GM23248 (cell line): Measurements from ENCODE around the gene ENPEP. TPM values are rescaled to one million over a fixed set of nuclear protein-coding genes. Genes with fewer than 3 reads are reported as not detected.

Source experiments
- DNase-seq: peaks from one replicate; pipeline ENCODE4 v3.0.0-alpha.2; 2015
- H2AFZ ChIP-seq: fragments of 200-600 bp; sonication (generic); 2 replicates; pipeline ENCODE4 v1.6.1; 2016; ENCODE audit warnings: antibody characterized with exemption
- H3F3A ChIP-seq: fragments of 200-600 bp; sonication (generic); 2 replicates; pipeline ENCODE4 v1.6.1; 2016; ENCODE audit warnings: mild to moderate bottlenecking, antibody characterized with exemption, mixed run types; ENCODE audit not compliant: insufficient read depth
- H3K27ac ChIP-seq: fragments of 200-600 bp; sonication (generic); 2 replicates; pipeline ENCODE4 v1.5.1; 2016; ENCODE audit warnings: mild to moderate bottlenecking
- H3K27me3 ChIP-seq: fragments of 200-600 bp; sonication (generic); replicated peaks from 2 replicates; pipeline ENCODE4 v1.6.1; 2016; ENCODE audit warnings: mild to moderate bottlenecking; ENCODE audit not compliant: insufficient read depth
- H3K36me3 ChIP-seq: fragments of 200-600 bp; sonication (generic); 2 replicates; pipeline ENCODE4 v1.6.1; 2016; ENCODE audit warnings: low read depth, mild to moderate bottlenecking
- H3K4me1 ChIP-seq: fragments of 200-600 bp; sonication (generic); 2 replicates; pipeline ENCODE4 v1.6.1; 2016; ENCODE audit warnings: mild to moderate bottlenecking; ENCODE audit not compliant: insufficient read depth
- H3K4me2 ChIP-seq: fragments of 200-600 bp; sonication (generic); one replicate; pipeline ENCODE4 v1.6.1; 2016; ENCODE audit warnings: mild to moderate bottlenecking; ENCODE audit not compliant: unreplicated experiment
- H3K4me3 ChIP-seq: fragments of 200-600 bp; sonication (generic); 2 replicates; pipeline ENCODE4 v1.5.1; 2016; ENCODE audit warnings: mild to moderate bottlenecking
- H3K79me2 ChIP-seq: fragments of 200-600 bp; sonication (generic); 2 replicates; pipeline ENCODE4 v1.6.1; 2016; ENCODE audit warnings: mild to moderate bottlenecking; ENCODE audit not compliant: insufficient read depth
- H3K9ac ChIP-seq: fragments of 200-600 bp; sonication (generic); 2 replicates; pipeline ENCODE4 v1.6.1; 2016; ENCODE audit warnings: mild to moderate bottlenecking
- H3K9me2 ChIP-seq: fragments of 200-600 bp; sonication (generic); 2 replicates; pipeline ENCODE4 v1.6.1; 2016; ENCODE audit warnings: mixed run types, mild to moderate bottlenecking, moderate library complexity; ENCODE audit not compliant: insufficient read depth
- H3K9me3 ChIP-seq: fragments of 200-600 bp; sonication (generic); one replicate; pipeline ENCODE4 v1.6.1; 2017; ENCODE audit warnings: low read depth
- H4K20me1 ChIP-seq: fragments of 200-600 bp; sonication (generic); 2 replicates; pipeline ENCODE4 v1.6.0; 2016; ENCODE audit not compliant: insufficient read depth
- EZH2 ChIP-seq: fragments of 200-600 bp; sonication (generic); IDR thresholded peaks from 2 replicates; pipeline ENCODE4 v1.6.1; 2018; ENCODE audit warnings: antibody characterized with exemption, mild to moderate bottlenecking; ENCODE audit not compliant: insufficient read depth, poor library complexity, severe bottlenecking
- EZH2phosphoT487 ChIP-seq: fragments of 200-600 bp; sonication (generic); IDR thresholded peaks from 2 replicates; pipeline ENCODE4 v1.6.1; 2018; ENCODE audit warnings: antibody characterized with exemption, moderate library complexity, mild to moderate bottlenecking, low read depth; ENCODE audit not compliant: insufficient read depth
- WGBS, 2 experiments: methylation state at CpG; one replicate each; pipeline ENCODE4 v1.1.6; 2015 to 2017; ENCODE audit warnings: low lambda C conversion rate in 2 of 2, low coverage in 1 of 2; ENCODE audit errors: missing lambda C conversion rate in 2 of 2; 5-methylcytosine and 5-hydroxymethylcytosine counted together
- in situ Hi-C: fragments of 300-500 bp; cut with MboI; formaldehyde crosslinking; loops from 2 replicates; pipeline ENCODE4 v1.15.0; 2020
- polyA plus RNA-seq: library from polyadenylated mRNA; unstranded; fragments of >200 nt; fragmentation: Nextera tagmentation; extraction: Ambion mirVana; gene quantifications from 2 replicates; pipeline ENCODE4 v1.2.1, GENCODE V29; 2016
- total RNA-seq: library from RNA; depleted of rRNA; stranded (reverse); fragments of >200 nt; shearing (Covaris generic); gene quantifications from 2 replicates; pipeline ENCODE4 v1.2.3, GENCODE V29; 2014

Gene ENPEP
- total and polyA plus RNA-seq, 2 experiments from 2014 or later, result 0.11 TPM

- no peaks in the 10 kb centered on the region for H3K9me2 ChIP-seq
- no peaks in the 10 kb centered on the region for H4K20me1 ChIP-seq
- no peaks in the 10 kb centered on the region for H3K36me3 ChIP-seq
- no peak overlapping the region for H3K4me3 ChIP-seq
- 0 out of 2 replicates have a peak overlapping the region, but pooled peaks have one; percentile 12 for H3K27ac ChIP-seq
- no peaks in the 10 kb centered on the region for H3K79me2 ChIP-seq
- in situ Hi-C loops, result no loop called here
- no peak overlapping the region for H3K9ac ChIP-seq
- no peak for DNase-seq
- TF ChIP-seq EZH2 (no peak), EZH2phosphoT487 (no peak)
- 52 to 57% methylated on average over 6 of the region's 6 CpGs for WGBS, 2 experiments
- H3K9me3 ChIP-seq, result no peaks in the 10 kb centered on the region
- 0 out of 2 replicates have a peak overlapping the region, but pooled peaks have one; percentile 3 for H2AFZ ChIP-seq
- peak overlapping the region; percentile 32 for H3K4me2 ChIP-seq
- no peaks in the 10 kb centered on the region for H3K27me3 ChIP-seq
- peaks cover 43% of the 10 kb centered on the region for H3F3A ChIP-seq
- peaks cover 40% of the 10 kb centered on the region for H3K4me1 ChIP-seq
These were observed 4.9 kb downstream of the ENPEP start for GRCh38 chr4:110480746-110481271.

GRCh38 chr4:110483516-110483915 is 7.6 kb downstream of the ENPEP start:
- Histone ChIP-seq H4K20me1 (no peaks in the 10 kb centered on the region), H3K4me1 (peaks cover 49% of the 10 kb centered on the region), H3K4me2 (peak overlapping the region; percentile 28), H3F3A (peaks cover 45% of the 10 kb centered on the region), H3K9me2 (no peaks in the 10 kb centered on the region), H3K4me3 (no peak overlapping the region), H3K79me2 (no peaks in the 10 kb centered on the region), H3K27ac (peak overlapping the region; percentile 38), H2AFZ (no peak overlapping the region; the same call in 1 of the 2 replicates), H3K36me3 (no peaks in the 10 kb centered on the region), H3K9ac (no peak overlapping the region), H3K27me3 (no peaks in the 10 kb centered on the region), H3K9me3 (no peaks in the 10 kb centered on the region)
- TF ChIP-seq EZH2phosphoT487, result no peak
- TF ChIP-seq EZH2, result no peak
- in situ Hi-C loops, result no loop called here
- WGBS, 2 experiments, result 21 to 23% methylated on average over 5 of the region's 5 CpGs
- DNase-seq, result peak; percentile 59

- in situ Hi-C loops, result no loop called here
These were observed 8.1 kb downstream of the ENPEP start for GRCh38 chr4:110484029-110484428.

GRCh38 chr4:110484767-110485166 is 8.8 kb downstream of the ENPEP start:
- H3K79me2 ChIP-seq, result no peaks in the 10 kb centered on the region
- peak overlapping the region; percentile 17; the same call in 1 of the 2 replicates for H3K9ac ChIP-seq
- no peak overlapping the region for H2AFZ ChIP-seq
- in situ Hi-C loops, result no loop called here
- H3K4me2 ChIP-seq, result peak overlapping the region; percentile 52
- peaks cover 45% of the 10 kb centered on the region for H3K4me1 ChIP-seq
- no peaks in the 10 kb centered on the region for H3K9me3 ChIP-seq
- no peaks in the 10 kb centered on the region for H3K9me2 ChIP-seq
- H3F3A ChIP-seq, result peaks cover 34% of the 10 kb centered on the region
- H3K4me3 ChIP-seq, result no peak overlapping the region
- DNase-seq, result peak; percentile 95
- no peak for TF ChIP-seq EZH2phosphoT487
- no peak for TF ChIP-seq EZH2
- H3K36me3 ChIP-seq, result no peaks in the 10 kb centered on the region
- WGBS, 2 experiments, result 0 to 1% methylated on average over 5 of the region's 5 CpGs
- no peaks in the 10 kb centered on the region for H3K27me3 ChIP-seq
- peak overlapping the region; percentile 57 for H3K27ac ChIP-seq
- H4K20me1 ChIP-seq, result no peaks in the 10 kb centered on the region

More at GRCh38 chr4:110484029-110484428, 8.1 kb downstream of the ENPEP start:
- H3K9ac ChIP-seq, result no peak overlapping the region
- H3K4me1 ChIP-seq, result peaks cover 49% of the 10 kb centered on the region
- H3F3A ChIP-seq, result peaks cover 40% of the 10 kb centered on the region
- no peaks in the 10 kb centered on the region for H3K36me3 ChIP-seq
- H3K9me3 ChIP-seq, result no peaks in the 10 kb centered on the region
- no peak overlapping the region for H3K4me3 ChIP-seq
- peak overlapping the region; percentile 28 for H3K4me2 ChIP-seq
- 88 to 95% methylated on average over 2 of the region's 2 CpGs for WGBS, 2 experiments
- H3K27ac ChIP-seq, result peak overlapping the region; percentile 38
- DNase-seq, result no peak
- no peaks in the 10 kb centered on the region for H3K9me2 ChIP-seq
- H3K79me2 ChIP-seq, result no peaks in the 10 kb centered on the region
- no peak for TF ChIP-seq EZH2phosphoT487
- TF ChIP-seq EZH2, result no peak
- no peaks in the 10 kb centered on the region for H4K20me1 ChIP-seq
- no peak overlapping the region; the same call in 1 of the 2 replicates for H2AFZ ChIP-seq
- no peaks in the 10 kb centered on the region for H3K27me3 ChIP-seq
